Esophagus muscularis mucosa (tissue), 4 donors: ENCODE measurements around the gene CNNM4.

Experiments
- CTCF ChIP-seq, 3 experiments: fragments of 200-600 bp in 2 of 3; fragments of 450-650 bp in 1 of 3; sonication (generic) in 2 of 3; IDR thresholded peaks; one replicate each; pipeline ENCODE4 v1.5.1; 2017 to 2019; ENCODE audit warnings: antibody characterized with exemption in 3 of 3, mild to moderate bottlenecking in 2 of 3, moderate library complexity in 1 of 3
- EP300 ChIP-seq: sonication (generic); formaldehyde crosslinking; IDR thresholded peaks from one replicate; pipeline ENCODE4 v1.6.1; 2017; ENCODE audit warnings: antibody characterized with exemption
- POLR2A ChIP-seq: fragments of 450-650 bp; IDR thresholded peaks from one replicate; pipeline ENCODE4 v1.6.1; 2017; ENCODE audit warnings: antibody characterized with exemption, moderate library complexity, mild to moderate bottlenecking, low read depth
- POLR2AphosphoS5 ChIP-seq, 2 donors: sonication (generic); formaldehyde crosslinking; IDR thresholded peaks; one replicate each; pipeline ENCODE4 v1.6.1; 2017; ENCODE audit warnings: antibody characterized with exemption in 2 of 2

- no peak for TF ChIP-seq CTCF (IDR thresholded peaks at IDR 0.05)
- TF ChIP-seq POLR2AphosphoS5 (IDR thresholded peaks at IDR 0.05) = no peak
- TF ChIP-seq POLR2A = no peak
- TF ChIP-seq EP300 = no peak
These were observed 83.7 kb downstream of the CNNM4 start for GRCh38 chr2:96844405-96844808.
